ENCODE measurements around the gene IPO7.

The IPO7 gene

GRCh38 chr11:9495803-9496514 lies 111.5 kb downstream of the IPO7 start:
- DNase-seq, result no peak

Measured in fibroblast of skin of back (primary cell).